ENCODE data around the gene TTLL5.

DNA sequence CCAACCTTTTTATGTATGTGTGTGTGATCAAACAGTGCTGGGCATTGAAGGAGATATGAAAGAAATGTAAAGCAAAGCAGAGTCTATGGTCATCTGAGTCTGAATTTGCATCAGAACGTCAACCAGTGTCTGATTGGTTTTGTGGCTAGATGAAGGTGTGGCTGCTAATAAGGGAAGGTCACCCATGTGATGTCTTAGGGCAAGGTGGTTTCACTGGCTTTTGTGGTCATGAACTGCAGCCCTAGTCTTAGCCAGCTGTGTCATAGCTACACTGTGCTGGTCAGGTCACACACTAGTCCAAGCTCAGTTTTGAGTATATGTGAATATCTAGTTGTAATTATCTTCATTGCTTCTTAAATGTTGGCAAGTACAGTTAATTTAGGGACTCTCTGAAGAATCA, 214.9 kb downstream of the TTLL5 start:
- TF ChIP-seq, protein P1, sequence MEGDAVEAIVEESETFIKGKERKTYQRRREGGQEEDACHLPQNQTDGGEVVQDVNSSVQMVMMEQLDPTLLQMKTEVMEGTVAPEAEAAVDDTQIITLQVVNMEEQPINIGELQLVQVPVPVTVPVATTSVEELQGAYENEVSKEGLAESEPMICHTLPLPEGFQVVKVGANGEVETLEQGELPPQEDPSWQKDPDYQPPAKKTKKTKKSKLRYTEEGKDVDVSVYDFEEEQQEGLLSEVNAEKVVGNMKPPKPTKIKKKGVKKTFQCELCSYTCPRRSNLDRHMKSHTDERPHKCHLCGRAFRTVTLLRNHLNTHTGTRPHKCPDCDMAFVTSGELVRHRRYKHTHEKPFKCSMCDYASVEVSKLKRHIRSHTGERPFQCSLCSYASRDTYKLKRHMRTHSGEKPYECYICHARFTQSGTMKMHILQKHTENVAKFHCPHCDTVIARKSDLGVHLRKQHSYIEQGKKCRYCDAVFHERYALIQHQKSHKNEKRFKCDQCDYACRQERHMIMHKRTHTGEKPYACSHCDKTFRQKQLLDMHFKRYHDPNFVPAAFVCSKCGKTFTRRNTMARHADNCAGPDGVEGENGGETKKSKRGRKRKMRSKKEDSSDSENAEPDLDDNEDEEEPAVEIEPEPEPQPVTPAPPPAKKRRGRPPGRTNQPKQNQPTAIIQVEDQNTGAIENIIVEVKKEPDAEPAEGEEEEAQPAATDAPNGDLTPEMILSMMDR (IDR thresholded peaks at IDR 0.05): no peak
- TF ChIP-seq POLR2A (IDR thresholded peaks at IDR 0.05): no peak
